H1 (cell line): ENCODE results near the gene HM13. TPM values are rescaled to one million over a fixed set of nuclear protein-coding genes. Genes with fewer than 3 reads are reported as not detected.
A peak's percentile ranks its signal among the peaks of the same experiment; 100 is the strongest.

Source experiments
- CTCF ChIA-PET: fragments of 300-600 bp; sonication (Branson Sonifier 250); formaldehyde crosslinking; loops from one replicate; lab custom pipeline; 2021; ENCODE audit not compliant: partially characterized antibody; lab: Charles Lee
- POLR2A ChIA-PET: fragments of 300-600 bp; sonication (Branson Sonifier 250); formaldehyde crosslinking; loops from one replicate; lab custom pipeline; 2021; ENCODE audit warnings: inconsistent platforms; ENCODE audit not compliant: partially characterized antibody; lab: Charles Lee
- DNase-seq, 2 experiments: peaks; one replicate each; pipeline versions ENCODE4 v3.0.0 to v3.0.0-alpha.2; 2010 to 2022; ENCODE audit warnings: low spot score in 2 of 2, low read depth in 1 of 2, mixed read lengths in 1 of 2
- FAIRE-seq: peaks from 2 replicates; lab custom pipeline; 2011; peaks lifted over from hg19 to GRCh38; lab: Jason Lieb, UNC
- H2AFZ ChIP-seq: 2 replicates; pipeline ENCODE4 v1.8.1; 2012; ENCODE audit warnings: low read length, inconsistent platforms
- H2AK5ac ChIP-seq: 2 replicates; pipeline ENCODE4 v1.6.1; 2013; ENCODE audit warnings: low read depth, low read length
- H2BK120ac ChIP-seq: replicated peaks from 2 replicates; pipeline ENCODE3; 2013; ENCODE audit warnings: low read depth, low read length, inconsistent platforms
- H2BK12ac ChIP-seq: 2 replicates; pipeline ENCODE4 v1.6.1; 2013; ENCODE audit warnings: low read depth, low read length
- H2BK15ac ChIP-seq: 2 replicates; pipeline ENCODE4 v1.6.1; 2013; ENCODE audit warnings: low read length
- H2BK20ac ChIP-seq: 2 replicates; pipeline ENCODE4 v1.6.1; 2013; ENCODE audit warnings: low read length
- H2BK5ac ChIP-seq: 2 replicates; pipeline ENCODE4 v1.6.1; 2013; ENCODE audit warnings: low read depth, low read length
- H3K14ac ChIP-seq: 2 replicates; pipeline ENCODE4 v1.6.1; 2013; ENCODE audit warnings: inconsistent platforms; ENCODE audit not compliant: insufficient read length
- H3K18ac ChIP-seq: 2 replicates; pipeline ENCODE4 v1.6.1; 2013; ENCODE audit warnings: low read length; ENCODE audit errors: extremely low read depth
- H3K23ac ChIP-seq: 2 replicates; pipeline ENCODE4 v1.6.1; 2013; ENCODE audit warnings: inconsistent platforms; ENCODE audit not compliant: insufficient read length
- H3K23me2 ChIP-seq: 2 replicates; pipeline ENCODE4 v1.6.1; 2013; ENCODE audit warnings: low read depth, low read length
- H3K27ac ChIP-seq: 2 replicates; pipeline ENCODE4 v1.6.1; 2011; ENCODE audit warnings: low read depth, low read length, inconsistent platforms
- H3K27me3 ChIP-seq, 4 experiments: replicated peaks in 1 of 4; 1 replicate in 1 of 4; 2 replicates in 3 of 4; pipeline versions ENCODE4 v1.6.1 to v1.8.1; 2011 to 2013; ENCODE audit warnings: low read length in 3 of 4, mild to moderate bottlenecking in 3 of 4, inconsistent platforms in 2 of 4, mixed read lengths in 2 of 4, moderate library complexity in 1 of 4; ENCODE audit not compliant: control insufficient read depth in 3 of 4, insufficient read depth in 3 of 4; ENCODE audit errors: extremely low read depth in 1 of 4
- H3K36me3 ChIP-seq, 4 experiments: 2 replicates each; pipeline versions ENCODE4 v1.6.1 to v1.8.1; 2011 to 2013; ENCODE audit warnings: mild to moderate bottlenecking in 4 of 4, low read length in 3 of 4, moderate library complexity in 2 of 4, control low read depth in 1 of 4, inconsistent platforms in 1 of 4; ENCODE audit not compliant: insufficient read depth in 4 of 4, control insufficient read depth in 2 of 4
- H3K4ac ChIP-seq: replicated peaks from 2 replicates; pipeline ENCODE3; 2013; ENCODE audit warnings: low read length, low read depth, mixed read lengths, inconsistent platforms; ENCODE audit not compliant: insufficient read length
- H3K4me1 ChIP-seq, 4 experiments: replicated peaks in 1 of 4; 1 replicate in 1 of 4; 2 replicates in 3 of 4; pipeline versions ENCODE4 v1.6.1 to v1.8.1; 2011 to 2013; ENCODE audit warnings: low read length in 3 of 4, inconsistent platforms in 2 of 4, mixed read lengths in 1 of 4; ENCODE audit not compliant: insufficient read depth in 4 of 4, control insufficient read depth in 3 of 4
- H3K4me2 ChIP-seq, 2 experiments: 2 replicates each; pipeline versions ENCODE4 v1.6.1 to v1.8.1; 2011 to 2013; ENCODE audit warnings: low read depth in 2 of 2, low read length in 2 of 2, control low read depth in 1 of 2, inconsistent platforms in 1 of 2, mild to moderate bottlenecking in 1 of 2; ENCODE audit not compliant: insufficient read depth in 1 of 2
- H3K4me3 ChIP-seq, 4 experiments: fragments of 200-600, 300-600 bp in 1 of 4; sonication (generic), shearing (Covaris generic), sonication (Bioruptor Twin) in 1 of 4; 2 replicates each; pipeline versions ENCODE4 v1.5.1 to v1.8.1; 2011 to 2016; ENCODE audit warnings: low read length in 4 of 4, low read depth in 3 of 4, control low read depth in 2 of 4, inconsistent platforms in 2 of 4, mild to moderate bottlenecking in 2 of 4, mixed read lengths in 1 of 4, moderate library complexity in 1 of 4; ENCODE audit not compliant: insufficient read depth in 2 of 4; ENCODE audit errors: extremely low read depth in 1 of 4
- H3K56ac ChIP-seq: replicated peaks from 2 replicates; pipeline ENCODE3; 2013; ENCODE audit warnings: low read depth, mild to moderate bottlenecking, mixed read lengths, low read length, inconsistent platforms; ENCODE audit not compliant: insufficient read length
- H3K79me1 ChIP-seq: 2 replicates; pipeline ENCODE4 v1.6.1; 2013; ENCODE audit warnings: low read depth, low read length, control low read depth
- H3K79me2 ChIP-seq, 2 experiments: 2 replicates each; pipeline versions ENCODE4 v1.6.1 to v1.8.1; 2012 to 2013; ENCODE audit warnings: low read length in 2 of 2, mild to moderate bottlenecking in 2 of 2, inconsistent platforms in 1 of 2; ENCODE audit not compliant: insufficient read depth in 2 of 2, control insufficient read depth in 1 of 2
- H3K9ac ChIP-seq, 4 experiments: replicated peaks in 1 of 4; 1 replicate in 1 of 4; 2 replicates in 3 of 4; pipeline versions ENCODE4 v1.6.1 to v1.8.1; 2011 to 2013; ENCODE audit warnings: low read depth in 3 of 4, low read length in 3 of 4, control low read depth in 2 of 4, mild to moderate bottlenecking in 2 of 4, moderate library complexity in 2 of 4, inconsistent platforms in 1 of 4; ENCODE audit errors: extremely low read depth in 1 of 4
- H3K9me3 ChIP-seq, 2 experiments: 2 replicates each; pipeline versions ENCODE4 v1.6.1 to v1.8.1; 2012 to 2013; ENCODE audit warnings: mild to moderate bottlenecking in 2 of 2, moderate library complexity in 2 of 2, control low read depth in 1 of 2, inconsistent platforms in 1 of 2, low read depth in 1 of 2, low read length in 1 of 2, mixed read lengths in 1 of 2; ENCODE audit not compliant: insufficient read depth in 2 of 2
- H4K20me1 ChIP-seq, 2 experiments: replicated peaks in 1 of 2; 2 replicates each; pipeline versions ENCODE3 to v1.8.1; 2011 to 2013; ENCODE audit warnings: inconsistent platforms in 2 of 2, low read length in 2 of 2, mild to moderate bottlenecking in 1 of 2; ENCODE audit not compliant: insufficient read depth in 2 of 2, control insufficient read depth in 1 of 2
- H4K5ac ChIP-seq: 2 replicates; pipeline ENCODE4 v1.6.1; 2013; ENCODE audit warnings: low read length, low read depth, mixed read lengths, inconsistent platforms; ENCODE audit not compliant: insufficient read length
- H4K8ac ChIP-seq: 2 replicates; pipeline ENCODE4 v1.8.0; 2013; ENCODE audit warnings: mild to moderate bottlenecking, moderate library complexity, low read length, inconsistent platforms; ENCODE audit not compliant: insufficient read depth; ENCODE audit errors: extremely low read depth
- H4K91ac ChIP-seq: replicated peaks from 2 replicates; pipeline ENCODE3; 2013; ENCODE audit warnings: low read length, mixed read lengths, inconsistent platforms; ENCODE audit not compliant: insufficient read length
- ASH2L ChIP-seq: fragments of 200-600, 300-600 bp; sonication (generic); IDR thresholded peaks from one replicate; pipeline ENCODE4 v1.7.1; 2017; ENCODE audit warnings: low read length
- ATF2 ChIP-seq: IDR thresholded peaks from 2 replicates; pipeline ENCODE4 v1.6.1; 2012; ENCODE audit warnings: low read length, inconsistent platforms
- BRCA1 ChIP-seq: IDR thresholded peaks from 2 replicates; pipeline ENCODE4 v1.6.1; 2012; ENCODE audit warnings: low read depth, low read length, improper control_type of control experiment
- EGR1 ChIP-seq: IDR thresholded peaks from 2 replicates; pipeline ENCODE4 v1.6.1; 2011; ENCODE audit warnings: low read depth, low read length, borderline replicate concordance
- EZH2 ChIP-seq: fragments of 200-600 bp; sonication (generic); IDR thresholded peaks from 2 replicates; pipeline ENCODE4 v1.7.1; 2012; ENCODE audit warnings: low read depth, mild to moderate bottlenecking, moderate library complexity, low read length, inconsistent platforms; ENCODE audit not compliant: severe bottlenecking
- HDAC2 ChIP-seq, 2 experiments: fragments of 300-600 bp in 1 of 2; sonication (generic) in 1 of 2; IDR thresholded peaks; 2 replicates each; pipeline ENCODE4 v1.6.1; 2011 to 2012; ENCODE audit warnings: low read depth in 2 of 2, low read length in 2 of 2, mild to moderate bottlenecking in 2 of 2, moderate library complexity in 2 of 2, borderline replicate concordance in 1 of 2, inconsistent platforms in 1 of 2
- JUND ChIP-seq: IDR thresholded peaks from 2 replicates; pipeline ENCODE4 v1.6.1; 2011; ENCODE audit warnings: mild to moderate bottlenecking, improper control_type of control experiment, low read length
- KDM1A ChIP-seq: fragments of 200-600, 300-600 bp; sonication (generic); IDR thresholded peaks from 2 replicates; pipeline ENCODE4 v1.7.1; 2016; ENCODE audit warnings: mild to moderate bottlenecking, low read length, borderline replicate concordance
- MAX ChIP-seq: IDR thresholded peaks from 2 replicates; pipeline ENCODE4 v1.6.1; 2012; ENCODE audit warnings: inconsistent platforms
- TAF1 ChIP-seq: IDR thresholded peaks from 2 replicates; pipeline ENCODE4 v1.6.1; 2011; ENCODE audit warnings: mild to moderate bottlenecking, low read depth, low read length
- TEAD4 ChIP-seq: IDR thresholded peaks from 2 replicates; pipeline ENCODE4 v1.6.1; 2012; ENCODE audit warnings: low read depth, low read length, inconsistent platforms, mixed read lengths
- WGBS, 2 experiments: shearing (Covaris generic) in 1 of 2; methylation state at CpG; one replicate each; pipeline versions ENCODE4 v1.1.6 to v1.1.7; 2013 to 2015; ENCODE audit warnings: low lambda C conversion rate in 2 of 2, mixed read lengths in 2 of 2, inconsistent platforms in 1 of 2, low coverage in 1 of 2, missing lambda C conversion rate in 1 of 2; ENCODE audit not compliant: insufficient replicate concordance in 2 of 2, insufficient coverage in 1 of 2, insufficient read length in 1 of 2; ENCODE audit errors: extremely low coverage in 1 of 2, missing lambda C conversion rate in 1 of 2; 5-methylcytosine and 5-hydroxymethylcytosine counted together
- polyA plus RNA-seq, 7 experiments: library from polyadenylated mRNA; depleted of rRNA in 3 of 7; stranded (reverse) in 5 of 7; unstranded in 2 of 7; fragments of >200 nt in 5 of 7; fragments of 200-250 nt in 2 of 7; gene quantifications; 1 replicate in 5 of 7; 2 replicates in 1 of 7; 4 replicates in 1 of 7; pipeline versions ENCODE4 v1.2.1 to v1.2.3, GENCODE V29; 2011 to 2013; ENCODE audit warnings: missing spikeins in 2 of 7, mixed read lengths in 2 of 7
- total RNA-seq: library from RNA; stranded (reverse); fragmentation: NEBNext Ultra II Directional; extraction: Animal tissue kit (Norgen Biotek cat#: 25700); gene quantifications from 2 replicates; pipeline ENCODE4 v1.2.1, GENCODE V29; 2021

Gene HM13
- total and polyA plus RNA-seq, 2 of the 8 experiments (the other 6 are each of a cell fraction or from before 2014, with no cell fraction given), result 118 to 183 TPM

- H2BK20ac ChIP-seq, result peak overlapping the region; percentile 62
- H2BK5ac ChIP-seq, result peak overlapping the region; percentile 100; the same call in 1 of the 2 replicates
- peak overlapping the region; percentile 70 for H4K91ac ChIP-seq
- H4K8ac ChIP-seq, result no peak overlapping the region
- H3K9ac ChIP-seq, result no peak overlapping the region
- no peak overlapping the region for H3K14ac ChIP-seq
- H3K23me2 ChIP-seq, result no peaks in the 10 kb centered on the region
- no peak overlapping the region; the same call in 1 of the 2 replicates for H3K27ac ChIP-seq
- H4K5ac ChIP-seq, result peak overlapping the region; percentile 13
- no peak overlapping the region for H2AFZ ChIP-seq
- H2BK15ac ChIP-seq, result no peak overlapping the region
- WGBS, 2 experiments, result 55% methylated on average over 3 of the region's 3 CpGs; no CpG with 5 or more reads in 1 of the 2 experiments
- peak overlapping the region; percentile 20 to 32 for H3K4me2 ChIP-seq
- FAIRE-seq (no peak), DNase-seq (no peak)
- H3K79me1 ChIP-seq, result no peaks in the 10 kb centered on the region
- no peaks in the 10 kb centered on the region for H3K79me2 ChIP-seq
- no peaks in the 10 kb centered on the region for H3K9me3 ChIP-seq
- H3K18ac ChIP-seq, result peak overlapping the region; percentile 52
- 0 out of 2 replicates have a peak overlapping the region, but pooled peaks have one; percentile 18 for H2AK5ac ChIP-seq
- no peaks in the 10 kb centered on the region for H3K36me3 ChIP-seq
- H3K23ac ChIP-seq, result no peak overlapping the region
- peak overlapping the region in 1 of 4 experiments; percentile 8; a peak in 1 of 8 replicates for H3K4me3 ChIP-seq
- peak overlapping the region; percentile 35 for H3K4ac ChIP-seq
- POLR2A ChIA-PET, result interaction anchor here (1.5 to 26.1 kb wide), 5 partner anchors 11 to 43 kb away, joined by 4 to 1033 read pairs (median 48); partner anchors contain the start of gene ID1
- H2BK120ac ChIP-seq, result peak overlapping the region; percentile 65
- CTCF ChIA-PET, result interaction anchor here (0.7 to 32.8 kb wide), 6 partner anchors 10 to 92 kb away, joined by 3 to 1559 read pairs (median 3); partner anchors contain the start of gene ID1
- H3K27me3 ChIP-seq, result no peaks in the 10 kb centered on the region
- H4K20me1 ChIP-seq, result no peaks in the 10 kb centered on the region
- H3K56ac ChIP-seq, result peak overlapping the region; percentile 43
- H3K4me1 ChIP-seq, result peaks cover 23 to 33% (median 25%) of the 10 kb centered on the region in 4 experiments
- peak overlapping the region; percentile 100; the same call in 1 of the 2 replicates for H2BK12ac ChIP-seq
- TF ChIP-seq EGR1, result no peak
- TF ChIP-seq TEAD4, result no peak
- peak; percentile 14; the same call in 1 of the 2 replicates for TF ChIP-seq ATF2
- TF ChIP-seq KDM1A, result peak; percentile 100
- TF ChIP-seq MAX, result peak; percentile 27; the same call in 1 of the 2 replicates
- no peak for TF ChIP-seq TAF1
- TF ChIP-seq JUND, result no peak
- TF ChIP-seq ASH2L, result peak; percentile 14
- TF ChIP-seq HDAC2 (IDR thresholded peaks at IDR 0.05; ENCODE audit: borderline replicate concordance in 1 of 2, low read depth in 2 of 2, low read length in 2 of 2), result peak in 1 of 2 experiments; percentile 99; a peak in 1 of 4 replicates
- no peak for TF ChIP-seq BRCA1
- TF ChIP-seq EZH2, result peak; percentile 19
These were observed 81.1 kb downstream of the HM13 start for GRCh38 chr20:31595380-31595653.
